GM18861 (cell line): ENCODE data around the gene EGFLAM.
A peak's percentile ranks its signal among the peaks of the same experiment; 100 is the strongest.
"Not testable (repeated sequence)": the region's sequence is repeated elsewhere in the genome, so short reads cannot be mapped to it uniquely, and the experiment has no call there.

ENCODE experiments used
- ATAC-seq: cut with Tn5 transposase; IDR thresholded peaks from one replicate; pipeline ENCODE4 v1.9.1; 2021; ENCODE audit not compliant: unreplicated experiment

Gene EGFLAM

GRCh38 chr5:38413696-38414095, 155.3 kb downstream of the EGFLAM start:
- ATAC-seq = no peak

- ATAC-seq = no peak
Measured at GRCh38 chr5:38414348-38414747, 156.0 kb downstream of the EGFLAM start.

GRCh38 chr5:38415772-38416171, 157.4 kb downstream of the EGFLAM start:
- not testable (repeated sequence) for ATAC-seq

GRCh38 chr5:38417658-38418017, 159.3 kb downstream of the EGFLAM start:
- ATAC-seq = no peak

GRCh38 chr5:38420246-38420645, 161.9 kb downstream of the EGFLAM start:
- no peak for ATAC-seq

- ATAC-seq = no peak
Measured at GRCh38 chr5:38420691-38421390, 162.5 kb downstream of the EGFLAM start.

- no peak for ATAC-seq
Measured at GRCh38 chr5:38422622-38423021, 164.3 kb downstream of the EGFLAM start.

GRCh38 chr5:38423276-38424147, 165.2 kb downstream of the EGFLAM start:
- ATAC-seq = no peak

GRCh38 chr5:38424148-38425060, 166.0 kb downstream of the EGFLAM start:
- ATAC-seq = no peak

GRCh38 chr5:38426490-38426889, 168.1 kb downstream of the EGFLAM start:
- ATAC-seq = no peak

- no peak for ATAC-seq
Measured at GRCh38 chr5:38426986-38427950, 168.9 kb downstream of the EGFLAM start.

- ATAC-seq = no peak
Measured at GRCh38 chr5:38431242-38431853, 173.0 kb downstream of the EGFLAM start.

- ATAC-seq = no peak
Measured at GRCh38 chr5:38433160-38433861, 175.0 kb downstream of the EGFLAM start.

GRCh38 chr5:38434966-38435705, 176.8 kb downstream of the EGFLAM start:
- no peak for ATAC-seq

- no peak for ATAC-seq
Measured at GRCh38 chr5:38438757-38439156, 180.4 kb downstream of the EGFLAM start.

GRCh38 chr5:38441453-38442246, 183.3 kb downstream of the EGFLAM start:
- peak; percentile 100 for ATAC-seq

- ATAC-seq = no peak
Measured at GRCh38 chr5:38442247-38442573, 183.9 kb downstream of the EGFLAM start.

- ATAC-seq = no peak
Measured at GRCh38 chr5:38443390-38443789, 185.0 kb downstream of the EGFLAM start.
